ENCODE results near the gene LIPT2.

The LIPT2 gene

GRCh38 chr11:74463216-74463615, 30.3 kb downstream of the LIPT2 start:
- H3K27ac Mint-ChIP-seq, result no peak overlapping the region
- H3K9me3 Mint-ChIP-seq, result no peaks in the 10 kb centered on the region
- no peak overlapping the region for H3K4me3 Mint-ChIP-seq
- peaks cover 29% of the 10 kb centered on the region for H3K27me3 Mint-ChIP-seq
- peaks cover 6% of the 10 kb centered on the region for H3K4me1 Mint-ChIP-seq (ENCODE audit: low read depth)
- H3K36me3 Mint-ChIP-seq (ENCODE audit: low read depth), result no peaks in the 10 kb centered on the region

- H3K4me3 Mint-ChIP-seq, result no peak overlapping the region
- H3K27me3 Mint-ChIP-seq, result peaks cover 23% of the 10 kb centered on the region
- no peaks in the 10 kb centered on the region for H3K36me3 Mint-ChIP-seq (ENCODE audit: low read depth)
- no peak overlapping the region for H3K27ac Mint-ChIP-seq
- peaks cover 2% of the 10 kb centered on the region for H3K4me1 Mint-ChIP-seq (ENCODE audit: low read depth)
- H3K9me3 Mint-ChIP-seq, result no peaks in the 10 kb centered on the region
Observed at GRCh38 chr11:74462631-74463030, 30.9 kb downstream of the LIPT2 start.

- H3K4me3 Mint-ChIP-seq, result no peak overlapping the region
- peaks cover 22% of the 10 kb centered on the region for H3K27me3 Mint-ChIP-seq
- H3K36me3 Mint-ChIP-seq (ENCODE audit: low read depth), result no peaks in the 10 kb centered on the region
- no peak overlapping the region for H3K27ac Mint-ChIP-seq
- no peaks in the 10 kb centered on the region for H3K9me3 Mint-ChIP-seq
- H3K4me1 Mint-ChIP-seq (ENCODE audit: low read depth), result no peaks in the 10 kb centered on the region
Observed at GRCh38 chr11:74462009-74462408, 31.5 kb downstream of the LIPT2 start.

GRCh38 chr11:74460481-74461154, 32.9 kb downstream of the LIPT2 start:
- Mint-ChIP-seq H3K9me3 (no peaks in the 10 kb centered on the region), H3K4me1 (ENCODE audit: low read depth) (no peaks in the 10 kb centered on the region), H3K4me3 (no peak overlapping the region), H3K36me3 (ENCODE audit: low read depth) (no peaks in the 10 kb centered on the region), H3K27ac (no peak overlapping the region), H3K27me3 (peaks cover 8% of the 10 kb centered on the region)

- Mint-ChIP-seq H3K4me1 (ENCODE audit: low read depth) (no peaks in the 10 kb centered on the region), H3K9me3 (no peaks in the 10 kb centered on the region), H3K27ac (no peak overlapping the region), H3K36me3 (ENCODE audit: low read depth) (no peaks in the 10 kb centered on the region), H3K4me3 (no peak overlapping the region), H3K27me3 (peaks cover 5% of the 10 kb centered on the region)
Observed at GRCh38 chr11:74460065-74460464, 33.5 kb downstream of the LIPT2 start.

- Mint-ChIP-seq H3K27me3 (peaks cover under 1% of the 10 kb centered on the region), H3K27ac (no peak overlapping the region), H3K4me3 (no peak overlapping the region), H3K36me3 (ENCODE audit: low read depth) (no peaks in the 10 kb centered on the region), H3K4me1 (ENCODE audit: low read depth) (no peaks in the 10 kb centered on the region), H3K9me3 (no peaks in the 10 kb centered on the region)
Observed at GRCh38 chr11:74459584-74459983, 33.9 kb downstream of the LIPT2 start.

- Mint-ChIP-seq H3K27me3 (peaks cover 9% of the 10 kb centered on the region), H3K27ac (no peak overlapping the region), H3K9me3 (no peaks in the 10 kb centered on the region), H3K4me1 (ENCODE audit: low read depth) (no peaks in the 10 kb centered on the region), H3K36me3 (ENCODE audit: low read depth) (no peaks in the 10 kb centered on the region), H3K4me3 (no peak overlapping the region)
Observed at GRCh38 chr11:74457356-74457755, 36.2 kb downstream of the LIPT2 start.

- H3K9me3 Mint-ChIP-seq, result no peaks in the 10 kb centered on the region
- H3K27me3 Mint-ChIP-seq, result peaks cover 12% of the 10 kb centered on the region
- H3K36me3 Mint-ChIP-seq (ENCODE audit: low read depth), result no peaks in the 10 kb centered on the region
- no peak overlapping the region for H3K27ac Mint-ChIP-seq
- H3K4me1 Mint-ChIP-seq (ENCODE audit: low read depth), result peaks cover 9% of the 10 kb centered on the region
- no peak overlapping the region for H3K4me3 Mint-ChIP-seq
Observed at GRCh38 chr11:74453373-74453975, 40.0 kb downstream of the LIPT2 start.

- no peaks in the 10 kb centered on the region for H3K9me3 Mint-ChIP-seq
- H3K36me3 Mint-ChIP-seq (ENCODE audit: low read depth), result no peaks in the 10 kb centered on the region
- no peak overlapping the region for H3K27ac Mint-ChIP-seq
- H3K4me3 Mint-ChIP-seq, result no peak overlapping the region
- peaks cover 12% of the 10 kb centered on the region for H3K27me3 Mint-ChIP-seq
- peaks cover 9% of the 10 kb centered on the region for H3K4me1 Mint-ChIP-seq (ENCODE audit: low read depth)
Observed at GRCh38 chr11:74452366-74452765, 41.2 kb downstream of the LIPT2 start.

GRCh38 chr11:74450318-74450717, 43.2 kb downstream of the LIPT2 start:
- no peak overlapping the region for H3K4me3 Mint-ChIP-seq
- no peak overlapping the region for H3K27ac Mint-ChIP-seq
- H3K4me1 Mint-ChIP-seq (ENCODE audit: low read depth), result peaks cover 9% of the 10 kb centered on the region
- H3K9me3 Mint-ChIP-seq, result no peaks in the 10 kb centered on the region
- H3K27me3 Mint-ChIP-seq, result peaks cover 12% of the 10 kb centered on the region
- H3K36me3 Mint-ChIP-seq (ENCODE audit: low read depth), result no peaks in the 10 kb centered on the region

- H3K4me1 Mint-ChIP-seq (ENCODE audit: low read depth), result peaks cover 9% of the 10 kb centered on the region
- no peaks in the 10 kb centered on the region for H3K9me3 Mint-ChIP-seq
- H3K27ac Mint-ChIP-seq, result no peak overlapping the region
- H3K4me3 Mint-ChIP-seq, result peak overlapping the region; percentile 64
- H3K27me3 Mint-ChIP-seq, result peaks cover 12% of the 10 kb centered on the region
- no peaks in the 10 kb centered on the region for H3K36me3 Mint-ChIP-seq (ENCODE audit: low read depth)
Observed at GRCh38 chr11:74449369-74449931, 44.1 kb downstream of the LIPT2 start.

- Mint-ChIP-seq H3K27ac (no peak overlapping the region), H3K4me1 (ENCODE audit: low read depth) (peaks cover 9% of the 10 kb centered on the region), H3K4me3 (no peak overlapping the region), H3K36me3 (ENCODE audit: low read depth) (no peaks in the 10 kb centered on the region), H3K27me3 (peaks cover 7% of the 10 kb centered on the region), H3K9me3 (no peaks in the 10 kb centered on the region)
Observed at GRCh38 chr11:74447720-74448119, 45.8 kb downstream of the LIPT2 start.

GRCh38 chr11:74446532-74446938, 47.0 kb downstream of the LIPT2 start:
- H3K9me3 Mint-ChIP-seq, result no peaks in the 10 kb centered on the region
- H3K4me1 Mint-ChIP-seq (ENCODE audit: low read depth), result peaks cover 9% of the 10 kb centered on the region
- H3K36me3 Mint-ChIP-seq (ENCODE audit: low read depth), result no peaks in the 10 kb centered on the region
- no peaks in the 10 kb centered on the region for H3K27me3 Mint-ChIP-seq
- no peak overlapping the region for H3K27ac Mint-ChIP-seq
- no peak overlapping the region for H3K4me3 Mint-ChIP-seq

- H3K9me3 Mint-ChIP-seq, result no peaks in the 10 kb centered on the region
- H3K27me3 Mint-ChIP-seq, result no peaks in the 10 kb centered on the region
- no peak overlapping the region for H3K4me3 Mint-ChIP-seq
- H3K4me1 Mint-ChIP-seq (ENCODE audit: low read depth), result peaks cover 2% of the 10 kb centered on the region
- no peak overlapping the region for H3K27ac Mint-ChIP-seq
- no peaks in the 10 kb centered on the region for H3K36me3 Mint-ChIP-seq (ENCODE audit: low read depth)
Observed at GRCh38 chr11:74444173-74444826, 49.2 kb downstream of the LIPT2 start.

GRCh38 chr11:74443071-74443864, 50.3 kb downstream of the LIPT2 start:
- Mint-ChIP-seq H3K27me3 (no peaks in the 10 kb centered on the region), H3K36me3 (ENCODE audit: low read depth) (no peaks in the 10 kb centered on the region), H3K4me3 (no peak overlapping the region), H3K9me3 (no peaks in the 10 kb centered on the region), H3K4me1 (ENCODE audit: low read depth) (no peaks in the 10 kb centered on the region), H3K27ac (no peak overlapping the region)

Data from stimulated activated naive CD8-positive, alpha-beta T cell treated with anti-CD3 and anti-CD28 coated beads, Interleukin-15, Interleukin-2, amounts not matched to agents 100 ng/mL and 50 ng/mL, for 24 hours (primary cell).